Bronchial smooth muscle cell (primary cell): Measurements from ENCODE around the gene SETD9. TPM values are rescaled to one million over a fixed set of nuclear protein-coding genes. Genes with fewer than 3 reads are reported as not detected.

Experiments
- total RNA-seq: library from RNA; depleted of rRNA; stranded (reverse); fragments of >200 nt; gene quantifications from 2 replicates; pipeline ENCODE4 v1.2.1, GENCODE V29; 2014

The SETD9 gene
- total RNA-seq: 7.0 and 8.4 TPM in 2 replicates

DNA sequence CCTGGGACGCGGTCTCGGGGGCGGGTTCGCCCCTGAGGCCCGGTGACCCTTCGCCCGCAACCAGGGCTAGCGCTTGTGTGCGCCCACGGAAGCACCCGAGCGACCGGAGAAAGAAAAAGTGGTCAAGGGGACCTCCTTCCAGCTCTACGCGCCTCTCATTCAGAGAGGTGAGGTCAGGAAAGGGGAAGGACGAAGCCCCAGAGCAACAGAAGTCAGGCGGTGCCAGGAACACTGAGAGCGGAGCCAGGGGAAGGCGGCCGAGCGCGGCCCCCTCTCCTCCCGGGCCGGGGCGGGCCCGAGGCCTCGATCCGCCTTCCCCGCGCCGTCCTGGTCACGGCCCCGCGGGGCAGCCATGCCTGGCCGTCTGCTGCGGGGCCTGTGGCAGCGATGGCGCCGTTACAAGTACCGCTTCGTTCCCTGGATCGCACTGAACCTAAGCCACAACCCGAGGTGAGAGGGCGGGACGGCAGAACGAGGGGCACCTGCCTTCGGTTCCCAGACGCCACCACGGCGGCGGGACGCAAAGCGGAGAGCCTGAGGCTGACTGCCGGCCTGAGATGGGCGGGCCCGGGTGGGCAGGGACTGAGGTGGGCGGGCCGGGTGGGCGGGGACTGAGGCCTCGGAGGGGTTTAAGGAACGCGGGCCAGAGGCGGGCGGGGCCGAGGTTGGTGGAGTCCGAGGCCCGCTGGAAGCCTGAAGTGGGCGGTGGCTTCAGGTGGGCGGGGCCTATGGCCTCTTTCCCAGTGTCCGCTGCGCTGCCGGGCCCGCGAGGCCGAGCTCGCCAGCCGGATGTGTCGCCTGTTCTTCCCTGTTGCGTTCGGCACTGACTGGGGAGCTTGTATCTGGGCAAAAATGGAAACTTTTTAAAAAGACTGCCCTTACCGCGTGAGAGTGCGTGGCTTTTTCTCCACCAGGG lies at the start of gene SETD9:
Gene SETD9, plus strand, starts transcription at position 303 of the 916 bp plus-strand sequence. Its CDS starts 50 bp downstream, at position 353.

DNA sequence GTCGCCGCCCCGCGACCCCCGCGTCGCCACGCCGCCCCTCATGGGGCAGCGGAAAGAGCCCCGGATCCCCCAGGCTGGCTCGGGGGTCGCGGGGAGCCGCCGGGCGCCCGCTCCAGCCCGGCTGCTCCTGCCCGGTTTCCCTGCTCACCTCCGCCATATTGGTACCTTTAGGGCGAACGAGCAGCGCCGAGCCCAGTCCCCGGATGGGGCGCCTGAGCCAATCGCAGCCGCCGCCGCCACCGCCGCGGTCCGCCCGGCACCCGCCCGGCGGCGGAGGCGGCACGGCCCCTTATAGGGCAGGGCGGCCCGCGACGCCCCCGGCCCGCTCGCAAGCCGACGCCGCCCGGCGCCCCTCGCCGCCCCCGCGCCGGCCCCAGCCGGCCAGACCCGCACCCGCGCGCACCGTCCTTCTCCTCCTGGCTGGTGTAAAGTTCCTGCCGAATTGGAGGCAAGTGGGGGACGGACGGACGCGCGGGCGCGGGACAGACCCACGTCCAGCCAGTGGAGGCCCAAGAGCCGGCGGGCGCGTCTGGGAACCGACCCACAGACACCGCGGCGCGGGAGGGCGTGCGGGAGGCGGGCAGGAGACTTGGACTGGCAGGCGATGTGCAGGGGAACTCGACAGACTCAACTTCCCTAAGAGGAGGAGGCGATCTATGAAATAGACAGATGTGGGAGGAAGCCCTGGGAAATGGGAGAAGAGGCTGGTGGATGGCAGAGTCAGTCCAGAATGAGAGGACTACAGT lies 42.7 kb downstream of the SETD9 start, which contains the start of gene MIER3:
Gene MIER3, minus strand, starts transcription at position 178 of the 746 bp plus-strand sequence. Its CDS starts 21 bp downstream, at position 157.

Other genes with a start within 250 kb of the SETD9 start
- gene MAP3K1, start 94.0 kb upstream of the SETD9 start, total RNA-seq: 2.7 and 3.2 TPM in 2 replicates
- 9.6 and 11.4 TPM in 2 replicates for gene MIER3, start 42.5 kb downstream of the SETD9 start, total RNA-seq